ENCODE data around the gene HK1.
A peak's percentile ranks its signal among the peaks of the same experiment; 100 is the strongest.

GRCh38 chr10:69389827-69390490, 111.7 kb downstream of the HK1 start:
- no peak for TF ChIP-seq CTCF (IDR thresholded peaks at IDR 0.05; ENCODE audit: low read depth, low read length)
- TF ChIP-seq POLR2A (IDR thresholded peaks at IDR 0.05; ENCODE audit: extremely low read depth, insufficient read length): no peak
- 0 out of 2 replicates have a peak, but pooled peaks have one; percentile 25 for TF ChIP-seq MAX (IDR thresholded peaks at IDR 0.05; ENCODE audit: low read depth, low read length)
- 0 out of 2 replicates have a peak, but pooled peaks have one; percentile 13 for TF ChIP-seq MYC (IDR thresholded peaks at IDR 0.05; ENCODE audit: low read depth, low read length)

Measured in NB4 (cell line).